Right atrium auricular region (tissue), 2 donors: Measurements from ENCODE around the gene LRRC71. TPM values are rescaled to one million over a fixed set of nuclear protein-coding genes. Genes with fewer than 3 reads are reported as not detected.

Experiments used
- DNase-seq: peaks from one replicate; pipeline ENCODE4 v3.0.0-alpha.2; 2019; ENCODE audit warnings: low spot score
- H3K27ac ChIP-seq, 2 donors: fragments of 200-600 bp; sonication (generic); 1 replicate in 1 of 2; 2 replicates in 1 of 2; pipeline ENCODE4 v1.5.1; 2016 to 2019
- H3K27me3 ChIP-seq, 2 donors: fragments of 200-600 bp; sonication (generic); one replicate each; pipeline versions ENCODE4 v1.5.1 to v1.6.0; 2017 to 2019
- H3K36me3 ChIP-seq: fragments of 200-600 bp; sonication (generic); one replicate; pipeline ENCODE4 v1.5.1; 2016
- H3K4me1 ChIP-seq, 2 donors: fragments of 200-600 bp; sonication (generic); one replicate each; pipeline versions ENCODE4 v1.5.1 to v1.6.0; 2017 to 2019
- H3K4me3 ChIP-seq, 2 donors: fragments of 200-600 bp; sonication (generic); 1 replicate in 1 of 2; 2 replicates in 1 of 2; pipeline ENCODE4 v1.5.1; 2017 to 2019; ENCODE audit warnings: mild to moderate bottlenecking in 1 of 2, moderate library complexity in 1 of 2
- H3K9me3 ChIP-seq, 2 donors: fragments of 200-600 bp; sonication (generic); one replicate each; pipeline ENCODE4 v1.5.1; 2019
- CTCF ChIP-seq, 2 donors: fragments of 200-600 bp; sonication (generic); IDR thresholded peaks; one replicate each; pipeline ENCODE4 v1.5.1; 2019; ENCODE audit warnings: antibody characterized with exemption in 2 of 2
- total RNA-seq, 2 donors: library from RNA; depleted of rRNA; stranded (reverse); fragments of >200 nt; gene quantifications; one replicate each; pipeline ENCODE4 v1.1.0, GENCODE V29; 2016

LRRC71 gene
- total RNA-seq, 2 donors from 2014 or later = not detected

- Histone ChIP-seq H3K27me3 (no peaks in the 10 kb centered on the region), H3K4me3 (peak within 1 kb of the TSS; percentile 51 to 59), H3K36me3 (no peaks in the 10 kb centered on the region), H3K4me1 (peaks cover 0 to 56% of the 10 kb centered on the region in 2 donors), H3K27ac (peak within 1 kb of the TSS; percentile 85 to 90), H3K9me3 (no peaks in the 10 kb centered on the region)
- no peak for TF ChIP-seq CTCF (IDR thresholded peaks at IDR 0.05)
- peak; percentile 66 for DNase-seq
These were observed 27.1 kb upstream of the LRRC71 start, which contains the start of gene PEAR1 for GRCh38 chr1:156893048-156893953. TSS of gene PEAR1 (plus strand) at chr1:156893718. CDS start at chr1:156903927, 10,209 bp downstream.

- peaks cover 0 to 63% of the 10 kb centered on the region in 2 donors for H3K4me1 ChIP-seq
- H3K36me3 ChIP-seq = no peaks in the 10 kb centered on the region
- H3K27me3 ChIP-seq = no peaks in the 10 kb centered on the region
- H3K4me3 ChIP-seq = peak overlapping the region; percentile 51 to 59
- no peak for DNase-seq
- no peaks in the 10 kb centered on the region for H3K9me3 ChIP-seq
- H3K27ac ChIP-seq = peak overlapping the region; percentile 85 to 90
- TF ChIP-seq CTCF (IDR thresholded peaks at IDR 0.05) = no peak
These were observed 26.4 kb upstream of the LRRC71 start for GRCh38 chr1:156894001-156894400.

- H3K27me3 ChIP-seq = no peaks in the 10 kb centered on the region
- no peaks in the 10 kb centered on the region for H3K36me3 ChIP-seq
- peaks cover 0 to 72% of the 10 kb centered on the region in 2 donors for H3K4me1 ChIP-seq
- peak overlapping the region; percentile 51 to 59 for H3K4me3 ChIP-seq
- TF ChIP-seq CTCF (IDR thresholded peaks at IDR 0.05) = no peak
- H3K27ac ChIP-seq = peak overlapping the region; percentile 85 to 90
- H3K9me3 ChIP-seq = no peaks in the 10 kb centered on the region
- peak; percentile 66 for DNase-seq
These were observed 25.5 kb upstream of the LRRC71 start for GRCh38 chr1:156894711-156895454.

- no peak for DNase-seq
- no peak for TF ChIP-seq CTCF (IDR thresholded peaks at IDR 0.05)
- H3K4me3 ChIP-seq = peak overlapping the region in 1 of 2 donors; percentile 59
- peaks cover 0 to 77% of the 10 kb centered on the region in 2 donors for H3K4me1 ChIP-seq
- peak overlapping the region; percentile 85 to 90 for H3K27ac ChIP-seq
- no peaks in the 10 kb centered on the region for H3K9me3 ChIP-seq
- H3K27me3 ChIP-seq = no peaks in the 10 kb centered on the region
- no peaks in the 10 kb centered on the region for H3K36me3 ChIP-seq
These were observed 25.0 kb upstream of the LRRC71 start for GRCh38 chr1:156895455-156895812.

- H3K27ac ChIP-seq = peak overlapping the region; percentile 85 to 90
These were observed 24.5 kb upstream of the LRRC71 start for GRCh38 chr1:156895927-156896326.

More at GRCh38 chr1:156895927-156896326, 24.5 kb upstream of the LRRC71 start:
- no peaks in the 10 kb centered on the region for H3K36me3 ChIP-seq
- no peaks in the 10 kb centered on the region for H3K27me3 ChIP-seq
- H3K9me3 ChIP-seq = no peaks in the 10 kb centered on the region
- peaks cover 0 to 82% of the 10 kb centered on the region in 2 donors for H3K4me1 ChIP-seq
- no peak for TF ChIP-seq CTCF (IDR thresholded peaks at IDR 0.05)
- no peak for DNase-seq
- peak overlapping the region in 1 of 2 donors; percentile 4 for H3K4me3 ChIP-seq
